Peyer's patch (tissue), 4 donors: Measurements from ENCODE around the gene SNRPD2. TPM values are rescaled to one million over a fixed set of nuclear protein-coding genes. Genes with fewer than 3 reads are reported as not detected.

Experiments
- DNase-seq, 3 donors: peaks; one replicate each; pipeline ENCODE4 v3.0.0-alpha.2; 2017 to 2019
- H3K27ac ChIP-seq, 4 donors: fragments of 200-600 bp; sonication (generic); one replicate each; pipeline ENCODE4 v1.5.1; 2016 to 2019
- H3K27me3 ChIP-seq, 2 donors: fragments of 200-600 bp; sonication (generic); one replicate each; pipeline ENCODE4 v1.5.1; 2019
- H3K36me3 ChIP-seq, 3 donors: fragments of 200-600 bp; sonication (generic); one replicate each; pipeline ENCODE4 v1.5.1; 2016 to 2019
- H3K4me1 ChIP-seq, 4 donors: fragments of 200-600 bp; sonication (generic); one replicate each; pipeline ENCODE4 v1.5.1; 2016 to 2019
- H3K4me3 ChIP-seq, 4 donors: fragments of 200-600 bp; sonication (generic); 1 replicate in 3 of 4; 2 replicates in 1 of 4; pipeline ENCODE4 v1.5.1; 2016 to 2019; ENCODE audit warnings: mild to moderate bottlenecking in 1 of 4
- H3K9me3 ChIP-seq, 4 donors: fragments of 200-600 bp; sonication (generic); one replicate each; pipeline ENCODE4 v1.5.1; 2016 to 2019; ENCODE audit warnings: mild to moderate bottlenecking in 1 of 4
- CTCF ChIP-seq, 6 experiments: fragments of 450-650 bp in 4 of 6; fragments of 200-600 bp in 2 of 6; sonication (generic) in 1 of 6; IDR thresholded peaks; one replicate each; pipeline ENCODE4 v1.5.1; 2017 to 2019; ENCODE audit warnings: antibody characterized with exemption in 6 of 6, mild to moderate bottlenecking in 3 of 6, moderate library complexity in 1 of 6
- POLR2A ChIP-seq, 2 donors: fragments of 450-650 bp; IDR thresholded peaks; one replicate each; pipeline ENCODE4 v1.5.1; 2017; ENCODE audit warnings: antibody characterized with exemption in 2 of 2, mild to moderate bottlenecking in 2 of 2, moderate library complexity in 2 of 2
- total RNA-seq, 4 donors: library from RNA; depleted of rRNA; stranded (reverse); fragments of >200 nt; gene quantifications; one replicate each; pipeline ENCODE4 v1.1.0, GENCODE V29; 2016

SNRPD2 gene
- total RNA-seq, 4 donors from 2014 or later = 47.3 to 86.2 (median 67.3) TPM

- DNase-seq = peak in 2 of 3 donors; percentile 51 to 71
- Histone ChIP-seq H3K27me3 (no peaks in the 10 kb centered on the region), H3K27ac (peak overlapping the region in 2 of 4 donors; percentile 35 to 55)
These were observed 14.9 kb downstream of the SNRPD2 start for GRCh38 chr19:45676851-45677263.

GRCh38 chr19:45674946-45675345 lies 16.8 kb downstream of the SNRPD2 start:
- no peak overlapping the region for H3K4me3 ChIP-seq
- peaks cover 0 to 12% of the 10 kb centered on the region in 2 donors for H3K27me3 ChIP-seq
- TF ChIP-seq POLR2A (IDR thresholded peaks at IDR 0.05) (no peak), CTCF (IDR thresholded peaks at IDR 0.05) (no peak)
- H3K9me3 ChIP-seq = no peaks in the 10 kb centered on the region
- H3K27ac ChIP-seq = no peak overlapping the region
- no peak for DNase-seq
- H3K4me1 ChIP-seq = peaks cover 0 to 27% (median 8%) of the 10 kb centered on the region in 4 donors
- H3K36me3 ChIP-seq = no peaks in the 10 kb centered on the region

More at GRCh38 chr19:45676851-45677263, 14.9 kb downstream of the SNRPD2 start:
- Histone ChIP-seq H3K9me3 (no peaks in the 10 kb centered on the region), H3K4me1 (peaks cover 0 to 18% (median 8%) of the 10 kb centered on the region in 4 donors), H3K36me3 (no peaks in the 10 kb centered on the region), H3K4me3 (peak overlapping the region; percentile 26 to 55 (median 52))
- TF ChIP-seq CTCF (IDR thresholded peaks at IDR 0.05) = no peak
- TF ChIP-seq POLR2A (IDR thresholded peaks at IDR 0.05) = no peak

GRCh38 chr19:45670670-45671453 lies 20.9 kb downstream of the SNRPD2 start:
- no peaks in the 10 kb centered on the region for H3K9me3 ChIP-seq
- DNase-seq = peak; percentile 67 to 92 (median 89)
- H3K27ac ChIP-seq = no peak overlapping the region
- H3K4me1 ChIP-seq = peaks cover 0 to 34% (median 15%) of the 10 kb centered on the region in 4 donors
- peaks cover 0 to 21% of the 10 kb centered on the region in 2 donors for H3K27me3 ChIP-seq
- TF ChIP-seq POLR2A (IDR thresholded peaks at IDR 0.05) = no peak
- TF ChIP-seq CTCF (IDR thresholded peaks at IDR 0.05) = no peak
- H3K4me3 ChIP-seq = peak overlapping the region in 2 of 4 donors; percentile 42 to 49
- no peaks in the 10 kb centered on the region for H3K36me3 ChIP-seq

- H3K27ac ChIP-seq = peak overlapping the region in 3 of 4 donors; percentile 7 to 33 (median 12)
- no peak for DNase-seq
- peaks cover 0 to 34% (median 15%) of the 10 kb centered on the region in 4 donors for H3K4me1 ChIP-seq
- peaks cover 0 to 21% of the 10 kb centered on the region in 2 donors for H3K27me3 ChIP-seq
- H3K36me3 ChIP-seq = no peaks in the 10 kb centered on the region
- H3K4me3 ChIP-seq = peak overlapping the region; percentile 30 to 45 (median 35)
- no peaks in the 10 kb centered on the region for H3K9me3 ChIP-seq
- no peak for TF ChIP-seq CTCF (IDR thresholded peaks at IDR 0.05)
- no peak for TF ChIP-seq POLR2A (IDR thresholded peaks at IDR 0.05)
These were observed 23.3 kb downstream of the SNRPD2 start for GRCh38 chr19:45668342-45668871.

GRCh38 chr19:45667620-45668341 lies 24.0 kb downstream of the SNRPD2 start, which contains the start of gene GIPR:
Gene GIPR, plus strand, starts transcription at chr19:45668221. Its CDS starts 1,300 bp downstream, at chr19:45669521.
- Histone ChIP-seq H3K27me3 (peaks cover 0 to 21% of the 10 kb centered on the region in 2 donors), H3K4me1 (peaks cover 0 to 34% (median 15%) of the 10 kb centered on the region in 4 donors), H3K27ac (peak within 1 kb of the TSS in 3 of 4 donors; percentile 7 to 33 (median 12)), H3K4me3 (peak within 1 kb of the TSS; percentile 30 to 45 (median 35)), H3K36me3 (no peaks in the 10 kb centered on the region), H3K9me3 (no peaks in the 10 kb centered on the region)
- peak; percentile 74 to 86 (median 80) for DNase-seq
- TF ChIP-seq CTCF (IDR thresholded peaks at IDR 0.05) (no peak), POLR2A (IDR thresholded peaks at IDR 0.05) (no peak)
